ENCODE results near the gene GPATCH4.

DNA sequence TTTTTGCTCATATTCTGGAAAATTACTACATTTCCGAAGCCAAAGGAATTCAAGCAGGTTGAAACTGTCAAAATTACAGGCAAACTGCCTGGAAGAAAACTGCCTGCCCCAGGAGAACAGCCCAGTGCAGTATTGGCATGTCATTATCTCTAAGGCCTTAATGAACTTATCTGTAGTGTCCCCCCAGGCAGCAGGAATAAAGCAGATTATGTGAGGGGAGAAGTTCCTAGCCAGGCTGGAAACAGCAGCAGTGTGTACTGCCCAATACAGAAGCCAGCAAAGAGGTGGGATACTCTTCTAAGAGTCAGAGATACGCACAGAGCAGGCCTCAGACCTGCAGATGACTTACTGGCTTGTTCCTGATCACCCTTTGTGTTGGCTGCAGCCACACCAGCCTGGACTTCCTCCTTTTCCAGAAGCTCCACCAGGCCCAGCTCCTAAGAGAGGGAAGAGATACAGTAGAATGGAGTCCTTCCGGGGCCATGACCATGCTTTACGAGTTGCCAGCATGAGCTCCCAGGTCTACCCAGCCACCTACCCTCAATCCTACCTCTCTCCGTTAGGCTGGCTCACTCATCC is 40.6 kb downstream of the GPATCH4 start:
- no peak for TF ChIP-seq POLR2A (IDR thresholded peaks at IDR 0.05; ENCODE audit: low read depth, low read length)
- TF ChIP-seq POLR2AphosphoS5 (IDR thresholded peaks at IDR 0.05; ENCODE audit: low read depth, low read length), result no peak

Measured in GM12892 (cell line).